Measurements from ENCODE around the gene VWC2L.

Gene VWC2L

DNA sequence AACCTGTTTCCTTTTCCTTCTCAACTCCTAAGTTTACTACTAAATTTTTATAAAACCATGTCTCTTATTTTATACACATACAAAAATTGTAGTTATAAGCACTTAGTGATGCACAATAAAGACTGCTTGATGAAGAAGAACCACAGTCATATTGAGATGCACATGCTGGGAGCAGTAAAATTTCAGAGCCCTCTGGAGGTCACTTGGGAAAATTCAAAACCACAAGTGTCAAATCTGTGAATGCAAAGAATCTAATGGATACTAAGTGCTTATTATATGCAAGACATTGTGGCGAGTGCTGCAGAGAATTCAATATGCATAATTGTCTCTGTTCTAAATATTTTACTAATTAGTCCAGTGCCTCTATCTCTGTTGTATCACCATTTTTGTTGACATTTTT is 180.5 kb downstream of the VWC2L start:
- TF ChIP-seq, protein P1, sequence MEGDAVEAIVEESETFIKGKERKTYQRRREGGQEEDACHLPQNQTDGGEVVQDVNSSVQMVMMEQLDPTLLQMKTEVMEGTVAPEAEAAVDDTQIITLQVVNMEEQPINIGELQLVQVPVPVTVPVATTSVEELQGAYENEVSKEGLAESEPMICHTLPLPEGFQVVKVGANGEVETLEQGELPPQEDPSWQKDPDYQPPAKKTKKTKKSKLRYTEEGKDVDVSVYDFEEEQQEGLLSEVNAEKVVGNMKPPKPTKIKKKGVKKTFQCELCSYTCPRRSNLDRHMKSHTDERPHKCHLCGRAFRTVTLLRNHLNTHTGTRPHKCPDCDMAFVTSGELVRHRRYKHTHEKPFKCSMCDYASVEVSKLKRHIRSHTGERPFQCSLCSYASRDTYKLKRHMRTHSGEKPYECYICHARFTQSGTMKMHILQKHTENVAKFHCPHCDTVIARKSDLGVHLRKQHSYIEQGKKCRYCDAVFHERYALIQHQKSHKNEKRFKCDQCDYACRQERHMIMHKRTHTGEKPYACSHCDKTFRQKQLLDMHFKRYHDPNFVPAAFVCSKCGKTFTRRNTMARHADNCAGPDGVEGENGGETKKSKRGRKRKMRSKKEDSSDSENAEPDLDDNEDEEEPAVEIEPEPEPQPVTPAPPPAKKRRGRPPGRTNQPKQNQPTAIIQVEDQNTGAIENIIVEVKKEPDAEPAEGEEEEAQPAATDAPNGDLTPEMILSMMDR (IDR thresholded peaks at IDR 0.05; ENCODE audit: insufficient read depth, low read length, poor library complexity, severe bottlenecking) = no peak
- H3K4me3 ChIP-seq (replicated peaks; ENCODE audit: low read depth, low read length) = no peak overlapping the region
- DNase-seq (ENCODE audit: extremely low read depth, insufficient read length) = no peak
- no peaks in the 10 kb centered on the region for H3K36me3 ChIP-seq (ENCODE audit: control insufficient read depth, insufficient read depth, low read length)
- H3K27me3 ChIP-seq (replicated peaks; ENCODE audit: control insufficient read depth, insufficient read depth, low read length) = no peaks in the 10 kb centered on the region

DNA sequence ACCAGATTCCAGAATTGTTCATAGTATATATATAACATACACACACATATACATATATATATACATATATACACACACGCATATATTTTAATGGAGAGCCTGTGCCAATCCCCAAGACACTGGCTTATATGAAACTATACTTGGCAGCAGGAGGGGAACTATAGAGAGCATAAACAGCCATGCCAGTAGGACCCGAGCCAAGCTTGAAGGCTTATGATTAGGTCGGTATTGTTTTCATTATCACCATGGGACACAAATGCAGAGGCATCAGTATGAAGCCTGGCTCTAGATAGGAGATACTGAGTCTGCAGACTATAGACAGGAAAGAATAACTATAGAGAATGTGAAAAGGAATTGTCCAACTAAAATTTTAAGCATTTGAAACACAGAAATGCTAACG is 181.2 kb downstream of the VWC2L start:
- Histone ChIP-seq H3K36me3 (ENCODE audit: control insufficient read depth, insufficient read depth, low read length) (no peaks in the 10 kb centered on the region), H3K27me3 (replicated peaks; ENCODE audit: control insufficient read depth, insufficient read depth, low read length) (no peaks in the 10 kb centered on the region), H3K4me3 (replicated peaks; ENCODE audit: low read depth, low read length) (no peak overlapping the region)
- no peak for DNase-seq (ENCODE audit: extremely low read depth, insufficient read length)
- TF ChIP-seq, protein P1 (IDR thresholded peaks at IDR 0.05; ENCODE audit: insufficient read depth, low read length, poor library complexity, severe bottlenecking) = no peak

DNA sequence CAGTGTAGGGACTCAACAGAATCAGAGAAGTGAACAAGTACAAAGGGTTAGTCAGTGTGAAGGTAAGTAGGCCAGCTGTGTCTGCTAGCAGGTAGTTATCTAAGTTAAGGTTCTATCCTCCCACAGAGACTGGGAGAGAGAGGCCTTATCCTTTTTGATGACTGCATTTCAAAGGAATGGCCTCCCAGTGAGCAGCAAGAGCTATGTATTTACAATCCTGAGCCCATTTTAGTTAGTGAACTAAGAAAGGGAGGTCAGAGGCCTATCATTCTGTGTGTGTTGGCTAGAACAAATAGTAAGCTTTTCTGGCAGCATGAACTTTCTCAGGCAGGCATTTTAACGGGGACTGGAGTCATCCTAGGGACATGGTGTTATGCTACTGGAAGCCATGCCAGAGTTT is 182.9 kb downstream of the VWC2L start:
- TF ChIP-seq, protein P1 (IDR thresholded peaks at IDR 0.05; ENCODE audit: insufficient read depth, low read length, poor library complexity, severe bottlenecking) = no peak
- DNase-seq (ENCODE audit: extremely low read depth, insufficient read length) = no peak
- Histone ChIP-seq H3K4me3 (replicated peaks; ENCODE audit: low read depth, low read length) (no peak overlapping the region), H3K36me3 (ENCODE audit: control insufficient read depth, insufficient read depth, low read length) (no peaks in the 10 kb centered on the region), H3K27me3 (replicated peaks; ENCODE audit: control insufficient read depth, insufficient read depth, low read length) (no peaks in the 10 kb centered on the region)

DNA sequence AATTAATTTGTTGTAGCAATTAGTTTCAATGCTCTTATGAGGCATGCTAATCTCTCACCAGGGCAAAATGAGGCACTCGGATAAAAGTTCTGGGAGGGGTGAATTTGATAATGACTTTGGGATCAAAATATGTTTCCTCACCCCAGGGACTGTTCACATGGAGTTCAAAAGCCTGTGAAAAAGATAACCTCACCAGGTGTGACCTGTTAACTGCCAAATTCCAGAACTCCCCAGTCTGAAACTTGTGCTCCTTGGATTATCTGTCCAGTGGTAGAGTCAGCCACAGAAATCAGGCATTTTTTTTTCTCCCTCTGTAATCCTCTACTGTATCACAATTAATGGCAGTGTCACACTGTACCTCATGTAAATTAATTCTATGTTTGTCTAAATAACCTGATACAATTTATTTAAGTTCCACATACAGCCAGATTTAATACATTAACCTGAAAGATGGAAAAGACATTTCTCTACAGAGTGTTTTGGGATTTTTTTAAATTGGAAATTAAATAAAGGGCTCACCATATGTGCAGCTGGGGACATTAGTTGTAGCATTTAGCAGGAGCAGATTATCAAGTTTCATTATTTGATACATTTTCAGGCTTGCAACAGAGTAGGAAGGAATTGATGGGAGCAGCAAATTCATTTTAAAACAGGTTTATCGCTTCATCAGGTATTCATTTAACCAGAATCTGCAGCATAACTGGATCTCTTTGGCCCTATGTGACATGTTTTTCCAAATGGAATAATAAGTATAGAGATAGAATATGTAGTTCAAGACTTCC is 191.2 kb downstream of the VWC2L start:
- Histone ChIP-seq H3K27me3 (replicated peaks; ENCODE audit: control insufficient read depth, insufficient read depth, low read length) (no peaks in the 10 kb centered on the region), H3K4me3 (replicated peaks; ENCODE audit: low read depth, low read length) (no peak overlapping the region), H3K36me3 (ENCODE audit: control insufficient read depth, insufficient read depth, low read length) (no peaks in the 10 kb centered on the region)
- DNase-seq (ENCODE audit: extremely low read depth, insufficient read length) = no peak
- TF ChIP-seq, protein P1 (IDR thresholded peaks at IDR 0.05; ENCODE audit: insufficient read depth, low read length, poor library complexity, severe bottlenecking) = no peak

DNA sequence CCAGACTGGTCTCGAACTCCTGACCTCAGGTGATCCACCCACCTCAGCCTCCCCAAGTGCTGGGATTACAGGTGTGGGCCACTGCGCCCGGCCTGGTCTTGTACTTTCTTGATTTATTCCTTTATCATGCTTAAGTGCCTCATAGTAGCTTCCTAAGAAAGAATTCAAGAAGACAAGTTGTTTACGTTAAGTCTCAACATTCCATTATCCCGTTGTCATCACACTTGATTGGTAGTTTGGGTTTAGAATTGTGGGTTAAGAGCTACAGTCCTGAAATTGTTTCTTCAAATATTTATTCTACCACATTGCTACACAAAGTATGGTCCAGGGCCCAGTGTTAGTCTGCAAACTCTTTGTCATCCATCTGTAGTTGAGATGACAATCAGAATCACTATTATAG is 194.0 kb downstream of the VWC2L start:
- Histone ChIP-seq H3K4me3 (replicated peaks; ENCODE audit: low read depth, low read length) (no peak overlapping the region), H3K27me3 (replicated peaks; ENCODE audit: control insufficient read depth, insufficient read depth, low read length) (no peaks in the 10 kb centered on the region), H3K36me3 (ENCODE audit: control insufficient read depth, insufficient read depth, low read length) (no peaks in the 10 kb centered on the region)
- no peak for DNase-seq (ENCODE audit: extremely low read depth, insufficient read length)
- TF ChIP-seq, protein P1 (IDR thresholded peaks at IDR 0.05; ENCODE audit: insufficient read depth, low read length, poor library complexity, severe bottlenecking) = no peak
